ENCODE measurements around the gene TMEM88. TPM values are rescaled to one million over a fixed set of nuclear protein-coding genes. Genes with fewer than 3 reads are reported as not detected.

The TMEM88 gene
- total and polyA plus RNA-seq, 2 of the 13 experiments (the other 11 are each of a cell fraction or from before 2014, with no cell fraction given) = 0.31 to 0.66 TPM

DNA sequence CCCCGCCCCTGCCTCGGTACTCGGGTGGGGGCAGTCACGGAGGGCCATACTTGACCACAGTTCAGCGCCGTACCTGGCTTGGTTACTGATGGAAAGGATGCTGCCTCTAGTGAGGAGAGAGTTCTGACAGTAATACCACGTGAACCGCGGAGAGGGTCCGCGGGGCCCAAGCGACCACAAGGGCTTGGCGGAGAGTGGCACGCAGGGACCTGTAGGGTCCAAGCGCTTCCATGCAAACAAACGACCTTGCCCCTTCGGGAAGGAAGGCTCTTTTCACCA is 11.7 kb upstream of the TMEM88 start (continued):
- 0 out of 2 replicates have a peak, but pooled peaks have one; percentile 27 for TF ChIP-seq ZNF709 (CRISPR knock-in tag; IDR thresholded peaks at IDR 0.05)
- TF ChIP-seq, protein P1, sequence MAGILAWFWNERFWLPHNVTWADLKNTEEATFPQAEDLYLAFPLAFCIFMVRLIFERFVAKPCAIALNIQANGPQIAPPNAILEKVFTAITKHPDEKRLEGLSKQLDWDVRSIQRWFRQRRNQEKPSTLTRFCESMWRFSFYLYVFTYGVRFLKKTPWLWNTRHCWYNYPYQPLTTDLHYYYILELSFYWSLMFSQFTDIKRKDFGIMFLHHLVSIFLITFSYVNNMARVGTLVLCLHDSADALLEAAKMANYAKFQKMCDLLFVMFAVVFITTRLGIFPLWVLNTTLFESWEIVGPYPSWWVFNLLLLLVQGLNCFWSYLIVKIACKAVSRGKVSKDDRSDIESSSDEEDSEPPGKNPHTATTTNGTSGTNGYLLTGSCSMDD (CRISPR knock-in tag; IDR thresholded peaks at IDR 0.05) = no peak
- TF ChIP-seq JARID2 (CRISPR knock-in tag; IDR thresholded peaks at IDR 0.05; ENCODE audit: insufficient replicate concordance) = no peak
- TF ChIP-seq, protein P2, sequence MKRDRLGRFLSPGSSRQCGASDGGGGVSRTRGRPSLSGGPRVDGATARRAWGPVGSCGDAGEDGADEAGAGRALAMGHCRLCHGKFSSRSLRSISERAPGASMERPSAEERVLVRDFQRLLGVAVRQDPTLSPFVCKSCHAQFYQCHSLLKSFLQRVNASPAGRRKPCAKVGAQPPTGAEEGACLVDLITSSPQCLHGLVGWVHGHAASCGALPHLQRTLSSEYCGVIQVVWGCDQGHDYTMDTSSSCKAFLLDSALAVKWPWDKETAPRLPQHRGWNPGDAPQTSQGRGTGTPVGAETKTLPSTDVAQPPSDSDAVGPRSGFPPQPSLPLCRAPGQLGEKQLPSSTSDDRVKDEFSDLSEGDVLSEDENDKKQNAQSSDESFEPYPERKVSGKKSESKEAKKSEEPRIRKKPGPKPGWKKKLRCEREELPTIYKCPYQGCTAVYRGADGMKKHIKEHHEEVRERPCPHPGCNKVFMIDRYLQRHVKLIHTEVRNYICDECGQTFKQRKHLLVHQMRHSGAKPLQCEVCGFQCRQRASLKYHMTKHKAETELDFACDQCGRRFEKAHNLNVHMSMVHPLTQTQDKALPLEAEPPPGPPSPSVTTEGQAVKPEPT (CRISPR knock-in tag; IDR thresholded peaks at IDR 0.05; ENCODE audit: low read depth) = 0 out of 2 replicates have a peak, but pooled peaks have one; percentile 21
- no peak for TF ChIP-seq YEATS2 (CRISPR knock-in tag; IDR thresholded peaks at IDR 0.05; ENCODE audit: borderline replicate concordance)
- 0 out of 2 replicates have a peak, but pooled peaks have one; percentile 6 for TF ChIP-seq NR2C2 (CRISPR knock-in tag; IDR thresholded peaks at IDR 0.05; ENCODE audit: borderline replicate concordance)
- no peak for TF ChIP-seq SMC3 (IDR thresholded peaks at IDR 0.05; ENCODE audit: low read length)
- no peak for TF ChIP-seq ZNF816 (CRISPR knock-in tag; IDR thresholded peaks at IDR 0.05; ENCODE audit: borderline replicate concordance)
- no peak for TF ChIP-seq GATA4 (IDR thresholded peaks at IDR 0.05; ENCODE audit: borderline replicate concordance, low read depth)
- TF ChIP-seq TEAD3 (CRISPR knock-in tag; optimal IDR thresholded peaks at IDR 0.05; ENCODE audit: borderline replicate concordance) = peak; percentile 31
- no peak for TF ChIP-seq POLR2AphosphoS2 (IDR thresholded peaks at IDR 0.05; ENCODE audit: low read depth, low read length)
- TF ChIP-seq CEBPG (CRISPR knock-in tag; IDR thresholded peaks at IDR 0.05) = no peak
- no peak for TF ChIP-seq ZNF83 (CRISPR knock-in tag; IDR thresholded peaks at IDR 0.05; ENCODE audit: borderline replicate concordance)
- TF ChIP-seq, protein P3, sequence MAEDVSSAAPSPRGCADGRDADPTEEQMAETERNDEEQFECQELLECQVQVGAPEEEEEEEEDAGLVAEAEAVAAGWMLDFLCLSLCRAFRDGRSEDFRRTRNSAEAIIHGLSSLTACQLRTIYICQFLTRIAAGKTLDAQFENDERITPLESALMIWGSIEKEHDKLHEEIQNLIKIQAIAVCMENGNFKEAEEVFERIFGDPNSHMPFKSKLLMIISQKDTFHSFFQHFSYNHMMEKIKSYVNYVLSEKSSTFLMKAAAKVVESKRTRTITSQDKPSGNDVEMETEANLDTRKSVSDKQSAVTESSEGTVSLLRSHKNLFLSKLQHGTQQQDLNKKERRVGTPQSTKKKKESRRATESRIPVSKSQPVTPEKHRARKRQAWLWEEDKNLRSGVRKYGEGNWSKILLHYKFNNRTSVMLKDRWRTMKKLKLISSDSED (CRISPR knock-in tag; IDR thresholded peaks at IDR 0.05) = no peak
- TF ChIP-seq, protein P4, sequence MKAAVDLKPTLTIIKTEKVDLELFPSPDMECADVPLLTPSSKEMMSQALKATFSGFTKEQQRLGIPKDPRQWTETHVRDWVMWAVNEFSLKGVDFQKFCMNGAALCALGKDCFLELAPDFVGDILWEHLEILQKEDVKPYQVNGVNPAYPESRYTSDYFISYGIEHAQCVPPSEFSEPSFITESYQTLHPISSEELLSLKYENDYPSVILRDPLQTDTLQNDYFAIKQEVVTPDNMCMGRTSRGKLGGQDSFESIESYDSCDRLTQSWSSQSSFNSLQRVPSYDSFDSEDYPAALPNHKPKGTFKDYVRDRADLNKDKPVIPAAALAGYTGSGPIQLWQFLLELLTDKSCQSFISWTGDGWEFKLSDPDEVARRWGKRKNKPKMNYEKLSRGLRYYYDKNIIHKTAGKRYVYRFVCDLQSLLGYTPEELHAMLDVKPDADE (CRISPR knock-in tag; IDR thresholded peaks at IDR 0.05) = no peak
- 0 out of 2 replicates have a peak, but pooled peaks have one; percentile 11 for TF ChIP-seq KDM2A (CRISPR knock-in tag; IDR thresholded peaks at IDR 0.05; ENCODE audit: borderline replicate concordance, low read depth)
- TF ChIP-seq NKX3-1 (CRISPR knock-in tag; IDR thresholded peaks at IDR 0.05) = no peak
- no peak for TF ChIP-seq MAF1 (CRISPR knock-in tag; IDR thresholded peaks at IDR 0.05; ENCODE audit: borderline replicate concordance)
- 0 out of 2 replicates have a peak, but pooled peaks have one; percentile 11 for TF ChIP-seq MTA1 (CRISPR knock-in tag; IDR thresholded peaks at IDR 0.05; ENCODE audit: borderline replicate concordance)
- no peak for TF ChIP-seq SIN3A (IDR thresholded peaks at IDR 0.05; ENCODE audit: borderline replicate concordance, low read depth, low read length)
- no peak for TF ChIP-seq RCOR2 (CRISPR knock-in tag; IDR thresholded peaks at IDR 0.05)
- TF ChIP-seq, protein P5, sequence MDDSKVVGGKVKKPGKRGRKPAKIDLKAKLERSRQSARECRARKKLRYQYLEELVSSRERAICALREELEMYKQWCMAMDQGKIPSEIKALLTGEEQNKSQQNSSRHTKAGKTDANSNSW (CRISPR knock-in tag; IDR thresholded peaks at IDR 0.05; ENCODE audit: borderline replicate concordance) = no peak
- no peak for TF ChIP-seq STAG1 (CRISPR knock-in tag; IDR thresholded peaks at IDR 0.05)

Data from HepG2 (cell line).